Measurements from ENCODE around the gene LGALS9. TPM values are rescaled to one million over a fixed set of nuclear protein-coding genes. Genes with fewer than 3 reads are reported as not detected.
A peak's percentile ranks its signal among the peaks of the same experiment; 100 is the strongest.

LGALS9 gene
- total RNA-seq, 1 experiment from 2014 or later: 0.31 TPM

DNA sequence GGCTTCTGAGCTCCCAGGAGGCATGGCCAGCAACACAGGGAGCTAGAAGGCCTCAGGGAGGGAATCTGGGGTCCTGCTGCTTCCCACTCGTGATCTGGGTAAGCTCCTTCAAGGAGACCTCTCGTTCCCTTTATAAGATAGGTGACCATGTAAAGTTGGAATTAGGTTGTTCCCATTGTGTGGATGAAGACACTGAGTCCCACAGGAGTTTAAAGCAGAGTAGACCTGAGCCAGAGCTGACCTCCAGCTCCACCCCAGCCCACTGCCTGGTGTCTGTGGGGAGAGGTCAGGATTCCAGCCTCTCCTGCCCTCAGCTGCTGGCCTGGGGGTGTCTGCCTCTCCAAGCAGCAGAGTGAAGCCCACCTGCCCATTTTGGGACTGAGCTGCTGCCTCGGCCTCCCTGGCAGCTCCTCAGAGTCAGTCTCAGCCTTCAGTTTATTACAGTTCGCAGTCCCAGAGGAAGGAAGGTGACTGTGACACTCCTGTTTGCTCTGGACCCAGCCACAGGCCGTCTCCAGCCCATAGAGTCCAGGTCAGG, 33.1 kb upstream of the LGALS9 start:
- Histone ChIP-seq H3K27me3 (ENCODE audit: control insufficient read depth, insufficient read depth, low read length) (no peaks in the 10 kb centered on the region), H3K36me3 (replicated peaks; ENCODE audit: control insufficient read depth, insufficient read depth, low read length) (peaks cover 8% of the 10 kb centered on the region), H3K4me3 (ENCODE audit: insufficient read depth, low read depth, low read length) (no peak overlapping the region)
- DNase-seq: no peak

GRCh38 chr17:27598337-27599050, 32.5 kb upstream of the LGALS9 start:
- no peak for DNase-seq
- Histone ChIP-seq H3K36me3 (replicated peaks; ENCODE audit: control insufficient read depth, insufficient read depth, low read length) (peaks cover 8% of the 10 kb centered on the region), H3K4me3 (ENCODE audit: insufficient read depth, low read depth, low read length) (no peak overlapping the region), H3K27me3 (ENCODE audit: control insufficient read depth, insufficient read depth, low read length) (no peaks in the 10 kb centered on the region)

GRCh38 chr17:27600471-27600870, 30.5 kb upstream of the LGALS9 start:
- no peak for DNase-seq
- no peak overlapping the region for H3K4me3 ChIP-seq (ENCODE audit: insufficient read depth, low read depth, low read length)
- peaks cover 14% of the 10 kb centered on the region for H3K36me3 ChIP-seq (replicated peaks; ENCODE audit: control insufficient read depth, insufficient read depth, low read length)
- H3K27me3 ChIP-seq (ENCODE audit: control insufficient read depth, insufficient read depth, low read length): no peaks in the 10 kb centered on the region

DNA sequence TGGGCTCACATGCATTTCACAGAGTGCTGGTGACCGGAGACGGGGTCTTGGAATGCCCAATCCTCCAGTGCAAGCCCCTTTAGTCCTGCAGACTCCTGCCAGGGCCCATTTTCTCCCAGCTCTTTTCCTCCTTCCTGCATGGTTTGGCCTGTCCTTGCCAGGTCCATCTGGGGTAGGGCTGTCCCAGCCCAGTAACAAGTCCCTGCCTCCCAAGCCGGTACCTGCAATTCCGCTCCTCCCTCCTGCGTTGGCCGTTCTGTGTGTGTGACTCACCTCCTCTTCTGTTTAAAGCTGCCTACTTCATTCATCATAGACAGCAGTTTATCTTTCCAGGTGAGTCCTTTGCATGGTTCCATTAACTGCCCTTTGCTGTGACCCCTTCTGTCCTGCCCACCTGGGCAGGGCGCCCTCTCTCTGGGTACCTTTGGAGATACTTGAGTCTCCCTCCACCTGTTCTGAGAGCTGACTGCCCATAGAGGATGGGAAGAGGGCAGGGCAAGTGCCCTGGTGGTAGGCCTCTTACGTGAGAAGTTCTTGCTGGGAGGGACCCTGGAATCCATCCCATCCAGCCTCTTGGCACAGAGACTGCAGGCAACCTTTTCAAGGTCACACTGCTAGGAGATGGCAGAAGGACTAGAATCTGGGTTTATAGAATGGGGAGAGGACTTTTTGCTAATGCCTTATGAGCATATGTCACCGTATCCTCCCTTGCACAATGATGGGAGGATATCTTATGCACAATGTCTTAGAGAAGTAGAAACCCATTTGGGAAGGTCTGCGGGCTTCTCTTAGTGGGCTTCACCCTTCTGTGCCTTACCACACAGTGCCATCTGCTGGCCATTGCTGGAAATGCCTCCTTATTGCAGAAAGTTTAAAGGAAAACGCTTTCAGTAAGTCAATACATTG, 29.7 kb upstream of the LGALS9 start:
- Histone ChIP-seq H3K4me3 (ENCODE audit: insufficient read depth, low read depth, low read length) (no peak overlapping the region), H3K36me3 (replicated peaks; ENCODE audit: control insufficient read depth, insufficient read depth, low read length) (peaks cover 17% of the 10 kb centered on the region), H3K27me3 (ENCODE audit: control insufficient read depth, insufficient read depth, low read length) (no peaks in the 10 kb centered on the region)
- peak; percentile 87 for DNase-seq

DNA sequence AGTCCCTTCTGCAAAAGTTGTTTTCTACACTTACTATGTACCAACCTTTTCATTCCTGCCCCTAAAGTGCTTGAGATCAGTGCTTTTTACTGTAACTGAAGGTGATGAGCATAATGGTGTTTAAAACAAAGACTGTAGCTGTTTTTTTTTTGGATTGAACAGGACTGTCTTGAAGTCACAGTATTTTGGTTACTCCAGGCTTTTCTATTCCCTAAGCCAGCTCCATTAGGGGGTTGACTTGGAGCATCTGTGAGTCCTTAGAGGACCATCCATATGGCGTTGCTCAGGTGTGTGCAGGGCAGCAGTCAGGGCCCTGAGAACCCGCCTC, 29.0 kb upstream of the LGALS9 start:
- Histone ChIP-seq H3K36me3 (replicated peaks; ENCODE audit: control insufficient read depth, insufficient read depth, low read length) (peaks cover 19% of the 10 kb centered on the region), H3K27me3 (ENCODE audit: control insufficient read depth, insufficient read depth, low read length) (no peaks in the 10 kb centered on the region), H3K4me3 (ENCODE audit: insufficient read depth, low read depth, low read length) (no peak overlapping the region)
- DNase-seq: no peak

DNA sequence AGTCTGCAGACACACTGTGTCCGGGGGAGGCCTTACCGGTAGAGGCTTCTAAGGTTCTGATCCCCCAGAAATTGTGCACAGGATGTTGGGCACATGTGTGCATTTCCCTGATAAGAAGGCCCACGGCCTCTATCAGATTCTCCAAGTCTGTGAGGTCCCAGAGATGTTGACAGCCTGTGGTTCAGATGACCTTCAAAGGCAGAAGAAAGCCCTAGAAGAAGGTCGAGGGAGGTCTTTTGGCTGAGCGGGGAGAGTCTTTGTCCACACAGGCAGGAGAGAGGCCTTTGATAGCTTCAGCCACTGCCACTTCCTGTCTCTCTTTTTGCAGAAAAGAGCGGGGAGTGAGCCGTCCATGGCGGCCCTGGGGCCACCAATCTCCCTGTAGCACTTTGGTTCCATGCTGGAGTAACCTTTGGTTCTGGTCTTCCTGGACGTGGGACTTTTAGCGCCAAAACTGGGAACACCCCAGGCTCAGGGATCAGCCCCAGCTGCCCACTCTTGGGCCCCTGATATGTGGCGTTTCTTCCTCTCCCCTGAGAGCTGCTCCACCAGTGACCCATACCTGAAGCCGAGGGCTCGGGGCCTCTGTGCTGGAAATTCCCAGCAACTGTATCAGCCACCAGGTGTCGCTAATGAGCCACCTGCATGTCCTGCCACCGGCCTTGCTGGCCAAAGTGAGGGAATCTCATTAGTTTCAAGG, 28.1 kb upstream of the LGALS9 start:
- peaks cover 19% of the 10 kb centered on the region for H3K36me3 ChIP-seq (replicated peaks; ENCODE audit: control insufficient read depth, insufficient read depth, low read length)
- H3K4me3 ChIP-seq (ENCODE audit: insufficient read depth, low read depth, low read length): no peak overlapping the region
- no peaks in the 10 kb centered on the region for H3K27me3 ChIP-seq (ENCODE audit: control insufficient read depth, insufficient read depth, low read length)
- DNase-seq: peak; percentile 93

GRCh38 chr17:27603421-27603770, 27.6 kb upstream of the LGALS9 start:
- no peak for DNase-seq
- H3K4me3 ChIP-seq (ENCODE audit: insufficient read depth, low read depth, low read length): no peak overlapping the region
- H3K27me3 ChIP-seq (ENCODE audit: control insufficient read depth, insufficient read depth, low read length): no peaks in the 10 kb centered on the region
- peaks cover 17% of the 10 kb centered on the region for H3K36me3 ChIP-seq (replicated peaks; ENCODE audit: control insufficient read depth, insufficient read depth, low read length)

DNA sequence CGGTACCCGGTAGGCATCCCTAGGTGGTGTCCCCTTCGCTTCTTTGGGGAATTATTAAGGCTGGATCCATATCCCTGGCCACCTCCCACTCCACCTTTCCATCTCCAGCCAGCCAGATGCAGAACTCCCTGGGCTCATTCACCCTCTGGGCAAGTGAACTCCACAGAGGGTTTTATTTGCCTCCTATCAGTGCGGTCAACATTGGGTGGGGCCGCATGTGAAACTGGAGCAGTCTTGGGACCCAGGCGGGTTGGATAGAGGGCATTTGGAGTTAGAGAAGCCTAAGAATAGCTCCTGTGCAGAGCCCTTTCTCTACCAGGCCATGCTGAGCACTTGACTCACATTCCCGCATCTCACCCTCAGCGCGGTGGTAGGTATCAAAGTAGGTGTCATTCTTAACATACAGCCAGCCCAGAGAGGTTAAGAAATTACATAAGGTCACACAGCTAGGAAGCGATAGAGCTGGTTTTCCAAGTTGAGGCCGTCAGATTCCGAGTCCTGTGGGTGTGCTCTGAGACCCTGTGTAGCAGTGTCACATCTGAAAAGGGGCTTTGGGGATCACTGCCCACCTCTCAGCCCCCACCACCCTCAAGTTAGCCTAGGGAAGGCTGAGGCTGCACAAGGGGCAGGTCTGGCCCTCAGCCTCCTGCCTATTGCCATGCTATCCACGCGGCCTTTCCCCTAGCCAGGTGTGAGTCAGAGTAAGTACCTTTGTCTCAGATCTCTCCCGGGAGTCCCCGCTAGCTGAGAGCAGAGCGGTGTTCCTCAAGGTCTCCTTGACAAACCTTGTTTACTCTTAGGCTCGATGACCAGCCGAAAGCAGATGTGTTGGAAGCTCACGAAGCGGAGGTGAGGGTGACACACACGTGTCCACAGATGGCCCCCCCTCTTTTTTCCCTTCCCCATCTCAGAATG, 26.9 kb upstream of the LGALS9 start:
- DNase-seq: no peak
- no peaks in the 10 kb centered on the region for H3K27me3 ChIP-seq (ENCODE audit: control insufficient read depth, insufficient read depth, low read length)
- no peak overlapping the region for H3K4me3 ChIP-seq (ENCODE audit: insufficient read depth, low read depth, low read length)
- H3K36me3 ChIP-seq (replicated peaks; ENCODE audit: control insufficient read depth, insufficient read depth, low read length): peaks cover 20% of the 10 kb centered on the region

DNA sequence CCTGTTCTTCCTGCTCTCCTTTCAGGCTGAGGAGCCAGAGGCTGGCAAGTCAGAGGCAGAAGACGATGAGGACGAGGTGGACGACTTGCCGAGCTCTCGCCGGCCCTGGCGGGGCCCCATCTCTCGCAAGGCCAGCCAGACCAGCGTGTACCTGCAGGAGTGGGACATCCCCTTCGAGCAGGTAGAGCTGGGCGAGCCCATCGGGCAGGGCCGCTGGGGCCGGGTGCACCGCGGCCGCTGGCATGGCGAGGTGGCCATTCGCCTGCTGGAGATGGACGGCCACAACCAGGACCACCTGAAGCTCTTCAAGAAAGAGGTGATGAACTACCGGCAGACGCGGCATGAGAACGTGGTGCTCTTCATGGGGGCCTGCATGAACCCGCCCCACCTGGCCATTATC, 25.6 kb upstream of the LGALS9 start:
- no peaks in the 10 kb centered on the region for H3K27me3 ChIP-seq (ENCODE audit: control insufficient read depth, insufficient read depth, low read length)
- H3K36me3 ChIP-seq (replicated peaks; ENCODE audit: control insufficient read depth, insufficient read depth, low read length): peaks cover 23% of the 10 kb centered on the region
- DNase-seq: no peak
- no peak overlapping the region for H3K4me3 ChIP-seq (ENCODE audit: insufficient read depth, low read depth, low read length)

DNA sequence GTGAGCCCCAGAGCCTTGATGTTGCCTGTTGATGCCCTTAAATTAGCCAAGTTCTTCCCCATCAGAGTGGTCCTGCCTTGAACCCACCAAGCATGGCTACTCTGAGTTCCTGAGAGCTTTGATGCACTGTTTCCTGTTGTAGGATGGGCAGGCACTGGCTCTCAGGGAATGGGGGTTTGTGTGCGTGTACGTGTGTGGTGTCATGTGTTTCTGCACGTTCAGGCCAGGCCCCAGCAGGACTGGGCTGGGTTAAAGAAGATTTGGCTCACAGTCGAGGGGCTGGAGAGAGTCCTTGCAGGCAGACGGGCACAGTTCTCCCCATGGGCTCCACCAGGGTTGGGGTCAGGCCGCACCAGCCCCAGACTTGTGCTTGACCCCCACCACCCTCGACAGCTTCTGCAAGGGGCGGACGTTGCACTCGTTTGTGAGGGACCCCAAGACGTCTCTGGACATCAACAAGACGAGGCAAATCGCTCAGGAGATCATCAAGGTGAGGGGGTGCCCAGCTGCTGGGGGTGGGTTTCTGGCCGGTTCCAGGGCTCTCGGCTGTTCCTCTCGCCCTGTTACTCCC, 23.4 kb upstream of the LGALS9 start:
- Histone ChIP-seq H3K4me3 (ENCODE audit: insufficient read depth, low read depth, low read length) (no peak overlapping the region), H3K27me3 (ENCODE audit: control insufficient read depth, insufficient read depth, low read length) (no peaks in the 10 kb centered on the region), H3K36me3 (replicated peaks; ENCODE audit: control insufficient read depth, insufficient read depth, low read length) (peaks cover 22% of the 10 kb centered on the region)
- no peak for DNase-seq

DNA sequence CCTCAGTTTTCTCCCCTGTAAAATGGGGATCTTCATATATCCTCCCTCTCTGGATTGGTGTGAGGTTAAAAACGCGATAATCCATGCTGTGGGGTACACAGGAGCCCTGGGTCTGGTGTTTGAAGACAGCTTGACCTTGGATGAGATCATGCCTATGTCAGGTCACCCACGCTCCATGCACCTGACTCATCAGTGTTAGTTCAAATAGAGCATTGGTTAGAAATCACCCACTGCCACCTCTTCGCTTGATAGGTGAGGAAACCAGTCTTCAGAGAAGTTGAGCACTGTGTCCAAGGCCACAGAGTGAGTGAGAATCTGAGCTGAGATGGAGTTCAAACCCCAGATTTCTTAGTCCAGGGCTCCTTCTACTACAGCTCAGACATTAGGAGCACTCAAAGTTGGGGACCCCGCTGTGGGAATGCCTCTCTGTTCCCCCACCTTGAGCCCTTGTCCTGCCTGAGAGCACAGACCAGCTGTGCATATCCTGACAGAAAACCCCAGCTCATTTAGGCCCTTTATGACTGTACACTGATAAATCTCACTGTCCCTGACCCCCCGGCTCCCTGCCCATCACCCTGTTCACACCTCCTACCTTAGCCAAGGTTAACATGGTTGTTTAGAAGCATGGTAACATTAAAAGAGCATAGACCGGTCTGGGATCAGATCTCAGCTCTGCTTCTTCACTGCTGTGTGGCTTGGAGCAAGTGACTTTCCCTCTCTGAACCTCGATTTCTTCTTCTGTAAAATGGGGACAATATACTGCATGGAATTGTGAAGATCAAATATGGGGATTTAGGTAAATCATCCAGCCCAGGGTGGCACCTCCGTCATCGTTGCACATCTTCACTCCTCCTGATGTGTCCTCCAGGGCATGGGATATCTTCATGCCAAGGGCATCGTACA, 22.4 kb upstream of the LGALS9 start:
- H3K36me3 ChIP-seq (replicated peaks; ENCODE audit: control insufficient read depth, insufficient read depth, low read length): peaks cover 25% of the 10 kb centered on the region
- no peak overlapping the region for H3K4me3 ChIP-seq (ENCODE audit: insufficient read depth, low read depth, low read length)
- no peak for DNase-seq
- H3K27me3 ChIP-seq (ENCODE audit: control insufficient read depth, insufficient read depth, low read length): no peaks in the 10 kb centered on the region

GRCh38 chr17:27609611-27610303, 21.2 kb upstream of the LGALS9 start:
- no peaks in the 10 kb centered on the region for H3K27me3 ChIP-seq (ENCODE audit: control insufficient read depth, insufficient read depth, low read length)
- peaks cover 21% of the 10 kb centered on the region for H3K36me3 ChIP-seq (replicated peaks; ENCODE audit: control insufficient read depth, insufficient read depth, low read length)
- no peak overlapping the region for H3K4me3 ChIP-seq (ENCODE audit: insufficient read depth, low read depth, low read length)
- DNase-seq: peak; percentile 77
